SH-SY5Y (cell line): ENCODE data around the gene TGFB2.

Experiments
- GATA2 ChIP-seq: IDR thresholded peaks from 2 replicates; pipeline ENCODE4 v1.6.1; 2011; ENCODE audit warnings: mild to moderate bottlenecking, low read depth, low read length
- GATA3 ChIP-seq: IDR thresholded peaks from 2 replicates; pipeline ENCODE4 v1.6.1; 2011; ENCODE audit warnings: low read depth, mild to moderate bottlenecking, low read length, moderate library complexity

- TF ChIP-seq GATA2 (no peak), GATA3 (no peak)
Observed at GRCh38 chr1:218493986-218494385, 148.8 kb downstream of the TGFB2 start.
